B cell (primary cell): Measurements from ENCODE around the gene GRID2. TPM values are rescaled to one million over a fixed set of nuclear protein-coding genes. Genes with fewer than 3 reads are reported as not detected.

Source experiments
- ATAC-seq: fragments of 200-7000 bp; cut with Tn5 transposase; one replicate; pipeline ENCODE4 v1.10.0; 2021; ENCODE audit warnings: low read depth, mild to moderate bottlenecking, moderate number of reproducible peaks, moderate library complexity
- CTCF ChIA-PET: fragments of 350-600 bp; sonication (Branson Sonifier 250); formaldehyde crosslinking; loops from one replicate; lab custom pipeline; 2021; ENCODE audit warnings: antibody characterized with exemption, inconsistent platforms; lab: Charles Lee
- POLR2A ChIA-PET: fragments of 350-600 bp; sonication (Branson Sonifier 250); formaldehyde crosslinking; loops from one replicate; lab custom pipeline; 2021; ENCODE audit warnings: antibody characterized with exemption; lab: Charles Lee
- DNase-seq: peaks from one replicate; pipeline ENCODE4 v3.0.0; 2013
- H2AFZ ChIP-seq: 2 replicates; pipeline ENCODE4 v1.6.1; 2012; ENCODE audit warnings: mild to moderate bottlenecking, low read depth, low read length; ENCODE audit not compliant: insufficient read depth, poor library complexity, severe bottlenecking
- H3K27ac ChIP-seq, 2 donors: 1 replicate in 1 of 2; 2 replicates in 1 of 2; pipeline ENCODE4 v1.5.1; 2012 to 2013; ENCODE audit warnings: low read length in 2 of 2, mild to moderate bottlenecking in 2 of 2, moderate library complexity in 1 of 2
- H3K27me3 ChIP-seq, 4 experiments: fragments of 200-600 bp in 1 of 4; sonication (generic) in 1 of 4; replicated peaks in 1 of 4; 1 replicate in 2 of 4; 2 replicates in 2 of 4; pipeline versions ENCODE4 v1.6.1 to v1.7.0; 2013 to 2016; ENCODE audit warnings: low read length in 3 of 4, mild to moderate bottlenecking in 2 of 4, mixed read lengths in 1 of 4, moderate library complexity in 1 of 4; ENCODE audit not compliant: insufficient read depth in 4 of 4, control insufficient read depth in 3 of 4; ENCODE audit errors: control extremely low read depth in 1 of 4
- H3K36me3 ChIP-seq, 2 experiments: replicated peaks in 1 of 2; 1 replicate in 1 of 2; 2 replicates in 1 of 2; pipeline versions ENCODE4 v1.6.1 to v1.7.1; 2013; ENCODE audit warnings: low read length in 1 of 2; ENCODE audit not compliant: insufficient read depth in 2 of 2, control insufficient read depth in 1 of 2; ENCODE audit errors: control extremely low read depth in 1 of 2, extremely low read depth in 1 of 2
- H3K4me1 ChIP-seq, 2 donors: fragments of 200-600 bp in 1 of 2; sonication (generic) in 1 of 2; 1 replicate in 1 of 2; 2 replicates in 1 of 2; pipeline versions ENCODE4 v1.5.1 to v1.6.1; 2013 to 2017; ENCODE audit warnings: low read length in 2 of 2; ENCODE audit not compliant: control insufficient read depth in 2 of 2, insufficient read depth in 2 of 2
- H3K4me2 ChIP-seq: replicated peaks from 2 replicates; pipeline ENCODE3; 2012; ENCODE audit warnings: mild to moderate bottlenecking, low read depth, low read length; ENCODE audit not compliant: poor library complexity, severe bottlenecking
- H3K4me3 ChIP-seq, 5 experiments: fragments of 200-600 bp in 1 of 5; sonication (generic) in 1 of 5; 1 replicate in 3 of 5; 2 replicates in 2 of 5; pipeline versions ENCODE4 v1.5.1 to v1.7.0; 2011 to 2016; ENCODE audit warnings: low read length in 4 of 5, mild to moderate bottlenecking in 4 of 5, low read depth in 2 of 5, control low read depth in 1 of 5, moderate library complexity in 1 of 5; ENCODE audit not compliant: insufficient read depth in 1 of 5; ENCODE audit errors: control extremely low read depth in 1 of 5, extremely low read depth in 1 of 5
- H3K79me2 ChIP-seq: fragments of 200-600 bp; sonication (generic); one replicate; pipeline ENCODE4 v1.6.0; 2016; ENCODE audit warnings: low read length; ENCODE audit not compliant: control insufficient read depth, insufficient read depth
- H3K9ac ChIP-seq: fragments of 200-600 bp; sonication (generic); 2 replicates; pipeline ENCODE4 v1.6.1; 2017; ENCODE audit warnings: mild to moderate bottlenecking, low read length, moderate library complexity
- H3K9me3 ChIP-seq, 3 donors: one replicate each; pipeline versions ENCODE4 v1.6.1 to v1.7.1; 2013; ENCODE audit warnings: low read length in 2 of 3; ENCODE audit not compliant: control insufficient read depth in 2 of 3, insufficient read depth in 1 of 3; ENCODE audit errors: control extremely low read depth in 1 of 3
- H4K20me1 ChIP-seq: 2 replicates; pipeline ENCODE4 v1.6.0; 2012; ENCODE audit warnings: mild to moderate bottlenecking, low read length; ENCODE audit not compliant: insufficient read depth, control insufficient read depth, poor library complexity, severe bottlenecking
- H3K27ac Mint-ChIP-seq: one replicate; pipeline ENCODE4 v1.8.0; 2021; ENCODE audit warnings: mixed read lengths
- H3K27me3 Mint-ChIP-seq: one replicate; pipeline ENCODE4 v1.8.0; 2021; ENCODE audit warnings: mixed read lengths
- H3K4me1 Mint-ChIP-seq: one replicate; pipeline ENCODE4 v1.8.0; 2021; ENCODE audit warnings: mixed read lengths
- H3K4me3 Mint-ChIP-seq: one replicate; pipeline ENCODE4 v1.8.0; 2021; ENCODE audit warnings: mixed read lengths
- H3K9me3 Mint-ChIP-seq: one replicate; pipeline ENCODE4 v1.8.0; 2022; ENCODE audit warnings: mixed read lengths; ENCODE audit not compliant: insufficient read depth
- EZH2 ChIP-seq: IDR thresholded peaks from 2 replicates; pipeline ENCODE4 v1.6.1; 2012; ENCODE audit warnings: borderline replicate concordance, low read depth, mild to moderate bottlenecking, moderate library complexity, low read length; ENCODE audit not compliant: insufficient read depth, poor library complexity, severe bottlenecking
- WGBS: methylation state at CpG from one replicate; pipeline ENCODE4 v1.1.5; 2013; ENCODE audit warnings: missing lambda C conversion rate; ENCODE audit not compliant: insufficient coverage; 5-methylcytosine and 5-hydroxymethylcytosine counted together
- intact Hi-C: fragments of 100-400 bp; cut with micrococcal nuclease; formaldehyde crosslinking; loops from one replicate; pipeline ENCODE4 v1.10.0; 2022
- polyA plus RNA-seq: library from polyadenylated mRNA; depleted of rRNA; stranded (reverse); fragments of >200 nt; gene quantifications from 2 replicates; pipeline ENCODE4 v1.2.3, GENCODE V29; 2012
- total RNA-seq, 2 donors: library from RNA; stranded (reverse); fragments of 120-200 nt in 1 of 2; gene quantifications; 1 replicate in 1 of 2; 2 replicates in 1 of 2; pipeline versions ENCODE4 v1.2.3 to v1.2.4, GENCODE V29; 2013 to 2022
- TF ChIP-seq, protein P1 (sequence below): fragments of 200-600 bp; IDR thresholded peaks from one replicate; pipeline ENCODE4 v1.8.0; 2022; ENCODE audit warnings: antibody characterized with exemption, mild to moderate bottlenecking

The GRID2 gene
- total and polyA plus RNA-seq, 2 donors (not counting 1 experiment from before 2014, with no cell fraction given), result not detected

DNA sequence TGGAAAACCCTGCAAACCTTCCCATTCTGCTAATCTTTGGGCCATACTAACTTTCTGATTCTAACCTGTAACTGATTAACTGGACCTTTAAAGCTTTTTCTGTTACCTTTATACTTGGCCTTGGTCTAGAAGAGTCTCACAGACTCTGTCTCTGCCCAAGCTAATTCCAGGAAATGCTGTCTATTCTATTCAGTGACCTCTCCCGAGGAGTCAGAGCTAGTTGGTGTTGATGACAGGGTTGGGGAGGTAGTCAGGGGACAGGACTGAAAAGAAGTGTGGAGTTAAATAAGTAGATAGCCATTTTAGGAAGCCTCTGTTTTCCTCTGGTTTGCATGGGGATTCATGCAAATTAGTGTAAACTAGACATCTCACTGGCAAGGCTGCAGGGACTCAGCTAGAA lies 429.5 kb downstream of the GRID2 start:
- Histone ChIP-seq H3K27me3 (no peaks in the 10 kb centered on the region), H3K9me3 (no peaks in the 10 kb centered on the region), H4K20me1 (no peaks in the 10 kb centered on the region), H3K27ac (no peak overlapping the region), H3K9ac (no peak overlapping the region), H2AFZ (no peak overlapping the region), H3K79me2 (no peaks in the 10 kb centered on the region), H3K4me2 (no peak overlapping the region), H3K4me1 (no peaks in the 10 kb centered on the region), H3K4me3 (no peak overlapping the region), H3K36me3 (no peaks in the 10 kb centered on the region)
- WGBS, result 75% methylated on average over 1 of the region's 1 CpG
- Mint-ChIP-seq H3K4me3 (no peak overlapping the region), H3K9me3 (no peaks in the 10 kb centered on the region), H3K27ac (no peak overlapping the region), H3K4me1 (no peaks in the 10 kb centered on the region), H3K27me3 (no peaks in the 10 kb centered on the region)
- TF ChIP-seq, protein P1, sequence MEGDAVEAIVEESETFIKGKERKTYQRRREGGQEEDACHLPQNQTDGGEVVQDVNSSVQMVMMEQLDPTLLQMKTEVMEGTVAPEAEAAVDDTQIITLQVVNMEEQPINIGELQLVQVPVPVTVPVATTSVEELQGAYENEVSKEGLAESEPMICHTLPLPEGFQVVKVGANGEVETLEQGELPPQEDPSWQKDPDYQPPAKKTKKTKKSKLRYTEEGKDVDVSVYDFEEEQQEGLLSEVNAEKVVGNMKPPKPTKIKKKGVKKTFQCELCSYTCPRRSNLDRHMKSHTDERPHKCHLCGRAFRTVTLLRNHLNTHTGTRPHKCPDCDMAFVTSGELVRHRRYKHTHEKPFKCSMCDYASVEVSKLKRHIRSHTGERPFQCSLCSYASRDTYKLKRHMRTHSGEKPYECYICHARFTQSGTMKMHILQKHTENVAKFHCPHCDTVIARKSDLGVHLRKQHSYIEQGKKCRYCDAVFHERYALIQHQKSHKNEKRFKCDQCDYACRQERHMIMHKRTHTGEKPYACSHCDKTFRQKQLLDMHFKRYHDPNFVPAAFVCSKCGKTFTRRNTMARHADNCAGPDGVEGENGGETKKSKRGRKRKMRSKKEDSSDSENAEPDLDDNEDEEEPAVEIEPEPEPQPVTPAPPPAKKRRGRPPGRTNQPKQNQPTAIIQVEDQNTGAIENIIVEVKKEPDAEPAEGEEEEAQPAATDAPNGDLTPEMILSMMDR, result no peak
- intact Hi-C loops, result no loop called here
- POLR2A ChIA-PET, result no interaction called here
- CTCF ChIA-PET, result no interaction called here
- ATAC-seq, result no peak
- no peak for DNase-seq

- Histone ChIP-seq H3K4me3 (no peak overlapping the region), H3K4me1 (no peaks in the 10 kb centered on the region), H4K20me1 (no peaks in the 10 kb centered on the region), H3K27me3 (no peaks in the 10 kb centered on the region), H3K4me2 (no peak overlapping the region), H3K9me3 (no peaks in the 10 kb centered on the region), H3K36me3 (no peaks in the 10 kb centered on the region), H2AFZ (no peak overlapping the region), H3K9ac (no peak overlapping the region), H3K27ac (no peak overlapping the region), H3K79me2 (no peaks in the 10 kb centered on the region)
- POLR2A ChIA-PET, result no interaction called here
- Mint-ChIP-seq H3K4me1 (no peaks in the 10 kb centered on the region), H3K9me3 (no peaks in the 10 kb centered on the region), H3K27ac (no peak overlapping the region), H3K27me3 (no peaks in the 10 kb centered on the region), H3K4me3 (no peak overlapping the region)
- WGBS, result no CpG with 5 or more reads among the region's 2 CpGs
- ATAC-seq, result no peak
- CTCF ChIA-PET, result no interaction called here
- intact Hi-C loops, result no loop called here
- TF ChIP-seq, protein P1, result no peak
- TF ChIP-seq EZH2, result no peak
- DNase-seq, result no peak
These were observed 431.4 kb downstream of the GRID2 start for GRCh38 chr4:92735025-92735665.
